Fibroblast of mammary gland (primary cell): Measurements from ENCODE around the gene ATP5F1E.
"Not testable (repeated sequence)": the region's sequence is repeated elsewhere in the genome, so short reads cannot be mapped to it uniquely, and the experiment has no call there.

Experiments
- DNase-seq: peaks from one replicate; pipeline ENCODE4 v3.0.0-alpha.2; 2010; ENCODE audit warnings: low read depth
- H3K4me3 ChIP-seq: 2 replicates; pipeline ENCODE4 v1.5.1; 2011; ENCODE audit warnings: low read depth, mild to moderate bottlenecking, low read length, moderate library complexity; ENCODE audit not compliant: control insufficient read depth
- TF ChIP-seq, protein P1 (sequence below): conservative IDR thresholded peaks from 2 replicates; pipeline ENCODE4 v1.5.1; 2011; ENCODE audit warnings: low read depth, low read length, inconsistent platforms; ENCODE audit not compliant: control insufficient read depth, insufficient read depth

The ATP5F1E gene

DNA sequence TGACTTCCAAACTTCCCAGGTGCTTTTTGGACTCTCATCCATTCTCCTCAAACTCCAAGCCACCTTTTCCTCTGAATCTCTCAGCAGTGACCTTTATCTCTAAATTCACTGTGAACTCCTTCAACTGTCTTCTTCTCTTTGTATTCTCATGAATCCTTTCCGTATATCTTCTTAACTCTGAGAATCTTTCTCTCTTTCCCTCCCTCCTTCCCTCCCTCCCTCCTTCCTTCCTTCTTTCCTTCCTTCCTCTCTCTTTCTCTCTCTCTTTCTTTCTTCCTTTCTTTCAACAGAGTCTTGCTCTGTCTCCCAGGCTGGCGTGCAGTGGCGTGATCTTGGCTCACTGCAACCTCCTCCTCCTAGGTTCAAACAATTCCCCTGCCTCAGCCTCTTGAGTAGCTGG is 14.7 kb upstream of the ATP5F1E start:
- no peak for DNase-seq
- no peak overlapping the region for H3K4me3 ChIP-seq
- TF ChIP-seq, protein P1, sequence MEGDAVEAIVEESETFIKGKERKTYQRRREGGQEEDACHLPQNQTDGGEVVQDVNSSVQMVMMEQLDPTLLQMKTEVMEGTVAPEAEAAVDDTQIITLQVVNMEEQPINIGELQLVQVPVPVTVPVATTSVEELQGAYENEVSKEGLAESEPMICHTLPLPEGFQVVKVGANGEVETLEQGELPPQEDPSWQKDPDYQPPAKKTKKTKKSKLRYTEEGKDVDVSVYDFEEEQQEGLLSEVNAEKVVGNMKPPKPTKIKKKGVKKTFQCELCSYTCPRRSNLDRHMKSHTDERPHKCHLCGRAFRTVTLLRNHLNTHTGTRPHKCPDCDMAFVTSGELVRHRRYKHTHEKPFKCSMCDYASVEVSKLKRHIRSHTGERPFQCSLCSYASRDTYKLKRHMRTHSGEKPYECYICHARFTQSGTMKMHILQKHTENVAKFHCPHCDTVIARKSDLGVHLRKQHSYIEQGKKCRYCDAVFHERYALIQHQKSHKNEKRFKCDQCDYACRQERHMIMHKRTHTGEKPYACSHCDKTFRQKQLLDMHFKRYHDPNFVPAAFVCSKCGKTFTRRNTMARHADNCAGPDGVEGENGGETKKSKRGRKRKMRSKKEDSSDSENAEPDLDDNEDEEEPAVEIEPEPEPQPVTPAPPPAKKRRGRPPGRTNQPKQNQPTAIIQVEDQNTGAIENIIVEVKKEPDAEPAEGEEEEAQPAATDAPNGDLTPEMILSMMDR: no peak

DNA sequence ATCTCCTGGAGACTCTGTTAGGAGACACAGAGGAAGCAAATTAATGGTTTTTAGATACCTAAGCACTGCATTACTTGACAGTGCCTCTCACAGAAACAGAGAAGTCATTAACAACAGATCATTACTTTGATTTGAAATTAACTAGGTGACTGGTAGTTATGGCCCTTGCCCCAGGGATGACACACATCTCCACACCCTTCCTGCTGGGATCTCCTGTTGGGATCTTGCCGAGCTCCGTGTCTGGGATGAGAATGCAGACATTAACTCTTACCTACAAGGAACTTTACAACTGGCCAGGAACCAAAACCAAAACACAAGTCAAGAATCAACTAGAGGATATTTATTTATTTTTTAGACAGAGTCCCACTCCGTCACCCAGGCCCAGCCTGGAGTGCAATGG is 12.7 kb upstream of the ATP5F1E start:
- TF ChIP-seq, protein P1: no peak
- no peak overlapping the region for H3K4me3 ChIP-seq
- no peak for DNase-seq

GRCh38 chr20:59044295-59044694 is 12.2 kb upstream of the ATP5F1E start:
- H3K4me3 ChIP-seq: no peak overlapping the region
- DNase-seq: no peak
- TF ChIP-seq, protein P1: no peak

DNA sequence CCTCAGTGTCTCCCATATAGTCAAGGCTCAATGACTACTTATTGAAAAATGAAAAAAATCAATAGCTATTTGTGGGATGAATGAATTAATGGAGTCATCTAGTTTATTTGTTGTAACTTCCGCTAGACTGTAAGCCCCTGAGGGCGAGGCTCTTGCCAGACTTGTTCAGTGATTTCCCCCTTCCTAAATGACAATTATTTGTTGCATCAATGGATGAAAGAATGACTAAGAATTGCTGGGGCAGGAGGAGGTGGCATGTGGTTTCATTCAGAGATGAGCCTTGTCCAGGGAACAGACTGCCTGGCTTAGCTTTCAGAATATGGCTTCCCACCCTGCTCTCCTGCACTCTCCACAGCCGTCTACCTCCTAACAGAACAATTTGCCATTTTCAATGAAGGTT is 11.6 kb upstream of the ATP5F1E start:
- no peak overlapping the region for H3K4me3 ChIP-seq
- peak; percentile 33 for DNase-seq
- TF ChIP-seq, protein P1: no peak

DNA sequence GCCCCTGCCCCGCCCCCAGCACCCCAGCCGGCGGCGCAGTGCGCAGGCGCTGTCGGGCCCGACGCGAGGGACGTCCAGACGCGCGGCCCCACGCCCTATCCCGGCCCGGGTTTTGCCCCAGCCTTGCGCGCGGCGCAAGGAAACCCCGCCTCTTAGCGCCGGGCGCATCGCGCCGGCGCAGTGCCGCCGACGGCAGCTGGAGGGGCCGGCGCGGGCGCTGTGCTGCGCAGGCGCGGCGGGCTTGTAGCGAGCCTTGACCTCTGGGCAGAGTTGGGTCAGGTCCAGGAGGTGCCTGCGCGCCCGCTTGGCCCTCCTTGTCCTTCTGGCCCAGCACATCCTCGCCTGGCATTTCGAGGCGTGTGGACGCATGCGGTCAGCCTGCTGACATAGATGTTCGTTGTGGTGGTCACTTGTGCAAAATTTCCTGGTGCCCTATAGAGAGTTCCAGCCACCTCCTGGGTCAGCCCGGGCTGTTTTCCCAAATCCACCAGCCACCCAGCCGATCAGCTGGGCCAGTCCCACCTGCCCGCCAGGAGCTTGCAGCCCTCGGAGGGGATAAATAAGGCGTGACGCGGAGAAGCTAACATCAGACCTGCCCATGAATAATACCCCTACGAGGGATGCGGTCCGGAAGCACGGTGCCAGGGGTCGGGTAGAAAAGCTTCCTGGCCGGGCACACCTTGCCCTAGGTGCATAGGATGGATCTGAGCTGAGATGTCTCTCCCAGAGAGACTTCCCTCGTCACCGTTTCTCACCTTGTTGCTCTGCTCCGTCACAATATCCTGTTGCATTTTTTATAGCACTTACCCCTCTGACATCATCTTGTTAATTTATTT is 10.9 kb upstream of the ATP5F1E start:
- H3K4me3 ChIP-seq: peak overlapping the region; percentile 76
- DNase-seq: peak; percentile 84
- TF ChIP-seq, protein P1: no peak

DNA sequence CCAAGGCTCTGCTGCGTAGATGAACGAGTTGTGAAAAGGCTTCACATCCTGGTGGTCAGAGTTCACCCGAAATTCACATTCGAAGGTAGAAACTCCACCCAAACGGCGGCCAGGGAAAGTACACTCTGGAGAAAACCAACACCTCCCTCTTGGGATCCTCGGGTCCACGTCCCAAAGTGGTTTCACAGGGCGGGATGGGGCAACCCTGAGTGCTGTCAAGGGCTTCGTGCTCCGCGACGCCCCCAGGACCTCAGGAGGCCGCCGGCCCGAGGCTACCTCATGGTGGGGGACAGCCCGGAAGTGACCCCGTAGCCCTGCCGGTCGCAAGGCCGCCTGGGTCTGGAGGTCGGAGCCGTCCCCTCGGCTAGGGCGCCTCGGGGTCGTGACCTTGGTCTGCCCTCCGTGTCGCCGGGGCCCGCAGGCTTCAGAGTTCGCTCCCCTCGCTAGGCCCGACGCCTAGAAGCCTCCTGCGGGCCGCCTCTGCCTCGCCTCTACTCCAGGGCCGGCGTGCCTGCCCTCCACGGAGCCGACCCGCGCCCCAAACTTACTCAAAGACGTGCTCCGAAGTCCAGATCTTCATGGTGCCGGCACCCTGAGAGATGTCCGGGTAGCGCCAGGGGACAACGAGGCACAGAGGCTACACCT is 10.1 kb upstream of the ATP5F1E start, which contains the start of gene PRELID3B:
PRELID3B (minus strand) TSS at position 636 of the 645 bp plus-strand sequence; CDS start at position 580, 56 bp downstream.
- TF ChIP-seq, protein P1: no peak
- H3K4me3 ChIP-seq: peak within 1 kb of the TSS; percentile 76
- DNase-seq: peak; percentile 23

- not testable (repeated sequence) for DNase-seq
- H3K4me3 ChIP-seq: peak overlapping the region; percentile 76
Observed at GRCh38 chr20:59041487-59041886, 9.4 kb upstream of the ATP5F1E start.
